Suprapubic skin (tissue), 4 donors: ENCODE measurements around the gene ARSB.

ENCODE experiments used
- EP300 ChIP-seq: sonication (generic); formaldehyde crosslinking; IDR thresholded peaks from one replicate; pipeline ENCODE4 v1.6.1; 2017; ENCODE audit warnings: antibody characterized with exemption
- POLR2A ChIP-seq, 2 donors: fragments of 450-650 bp; IDR thresholded peaks; one replicate each; pipeline ENCODE4 v1.6.1; 2017; ENCODE audit warnings: antibody characterized with exemption in 2 of 2, mild to moderate bottlenecking in 2 of 2, moderate library complexity in 2 of 2
- POLR2AphosphoS5 ChIP-seq, 3 donors: sonication (generic); formaldehyde crosslinking; IDR thresholded peaks; one replicate each; pipeline ENCODE4 v1.6.1; 2017; ENCODE audit warnings: antibody characterized with exemption in 3 of 3
- TF ChIP-seq, protein P1 (sequence below), 2 donors: fragments of 200-600 bp in 1 of 2; fragments of 450-650 bp in 1 of 2; sonication (generic) in 1 of 2; IDR thresholded peaks; one replicate each; pipeline ENCODE4 v1.5.1; 2016 to 2019; ENCODE audit warnings: antibody characterized with exemption in 2 of 2, mild to moderate bottlenecking in 1 of 2, moderate library complexity in 1 of 2

DNA sequence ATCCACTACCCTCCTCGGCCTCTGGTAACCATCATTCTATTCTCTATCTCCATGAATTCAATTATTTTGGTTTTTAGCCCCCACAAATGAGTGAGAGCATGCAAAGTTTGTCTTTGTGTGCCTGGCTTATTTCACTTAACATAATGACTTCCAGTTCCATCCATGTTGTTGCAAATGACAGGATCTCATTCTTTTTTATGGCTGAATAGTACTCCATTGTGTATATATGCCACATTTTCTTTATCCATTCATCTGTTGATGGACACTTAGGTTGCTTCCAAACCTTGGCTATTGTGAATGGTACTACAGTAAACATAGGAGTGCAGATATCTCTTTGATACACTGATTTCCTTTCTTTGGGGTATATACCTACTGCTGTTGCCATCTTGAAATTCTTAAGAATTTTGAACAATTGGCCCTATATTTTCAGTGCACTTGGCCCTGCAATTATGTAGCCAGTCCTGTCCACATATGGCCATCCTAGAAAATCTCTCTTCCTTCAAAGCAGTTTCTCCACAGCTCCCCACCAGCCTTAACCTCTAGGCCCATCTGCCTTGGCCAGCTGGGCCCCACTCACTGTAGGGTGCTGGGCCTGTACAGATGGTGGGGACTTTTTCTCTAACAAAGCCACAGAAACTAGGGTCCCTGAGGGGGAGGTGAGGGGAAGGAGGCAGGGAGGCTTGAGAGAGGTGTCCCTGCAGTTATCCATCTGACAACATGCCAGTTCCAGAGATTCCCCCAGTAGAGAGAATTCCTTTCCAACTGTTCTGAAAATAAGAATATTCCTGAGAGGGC, 254.6 kb downstream of the ARSB start:
- TF ChIP-seq, protein P1, sequence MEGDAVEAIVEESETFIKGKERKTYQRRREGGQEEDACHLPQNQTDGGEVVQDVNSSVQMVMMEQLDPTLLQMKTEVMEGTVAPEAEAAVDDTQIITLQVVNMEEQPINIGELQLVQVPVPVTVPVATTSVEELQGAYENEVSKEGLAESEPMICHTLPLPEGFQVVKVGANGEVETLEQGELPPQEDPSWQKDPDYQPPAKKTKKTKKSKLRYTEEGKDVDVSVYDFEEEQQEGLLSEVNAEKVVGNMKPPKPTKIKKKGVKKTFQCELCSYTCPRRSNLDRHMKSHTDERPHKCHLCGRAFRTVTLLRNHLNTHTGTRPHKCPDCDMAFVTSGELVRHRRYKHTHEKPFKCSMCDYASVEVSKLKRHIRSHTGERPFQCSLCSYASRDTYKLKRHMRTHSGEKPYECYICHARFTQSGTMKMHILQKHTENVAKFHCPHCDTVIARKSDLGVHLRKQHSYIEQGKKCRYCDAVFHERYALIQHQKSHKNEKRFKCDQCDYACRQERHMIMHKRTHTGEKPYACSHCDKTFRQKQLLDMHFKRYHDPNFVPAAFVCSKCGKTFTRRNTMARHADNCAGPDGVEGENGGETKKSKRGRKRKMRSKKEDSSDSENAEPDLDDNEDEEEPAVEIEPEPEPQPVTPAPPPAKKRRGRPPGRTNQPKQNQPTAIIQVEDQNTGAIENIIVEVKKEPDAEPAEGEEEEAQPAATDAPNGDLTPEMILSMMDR (IDR thresholded peaks at IDR 0.05): no peak
- TF ChIP-seq POLR2AphosphoS5 (IDR thresholded peaks at IDR 0.05): no peak
- no peak for TF ChIP-seq POLR2A (IDR thresholded peaks at IDR 0.05)
- TF ChIP-seq EP300: no peak
